ENCODE measurements around the gene DIPK1C.
A peak's percentile ranks its signal among the peaks of the same experiment; 100 is the strongest.
"Not testable (repeated sequence)": the region's sequence is repeated elsewhere in the genome, so short reads cannot be mapped to it uniquely, and the experiment has no call there.

The DIPK1C gene

GRCh38 chr18:74457043-74457724 is at the start of gene DIPK1C:
DIPK1C (minus strand) TSS chr18:74457308; CDS start chr18:74457259, 49 bp downstream.
- DNase-seq (ENCODE audit: low read depth): no peak

- DNase-seq (ENCODE audit: low read depth): no peak
These were observed 49.5 kb upstream of the DIPK1C start for GRCh38 chr18:74506448-74507084.

- no peak for DNase-seq (ENCODE audit: low read depth)
These were observed 48.7 kb upstream of the DIPK1C start for GRCh38 chr18:74505776-74506175.

DNA sequence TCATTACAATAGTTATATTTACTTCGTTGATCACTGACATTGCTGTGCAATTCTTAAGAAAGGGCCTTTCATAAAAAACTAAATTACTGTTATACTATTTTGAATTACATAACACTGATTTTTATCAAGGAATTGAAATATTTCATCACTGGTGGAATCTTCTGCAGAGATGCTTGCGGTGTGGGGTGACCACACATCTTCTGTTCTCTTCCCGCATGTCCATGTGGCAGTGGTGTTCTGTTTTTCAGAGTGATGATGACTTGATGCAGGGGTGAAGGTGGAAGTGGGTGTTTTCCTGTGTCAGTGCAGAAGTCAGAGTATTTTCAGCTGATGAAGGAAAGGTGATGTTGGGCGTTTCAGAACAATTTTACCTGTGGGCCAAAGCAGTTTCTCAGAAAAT is 46.0 kb upstream of the DIPK1C start:
- DNase-seq (ENCODE audit: low read depth): no peak

- no peak for DNase-seq (ENCODE audit: low read depth)
These were observed 44.3 kb upstream of the DIPK1C start for GRCh38 chr18:74501386-74501785.

GRCh38 chr18:74500774-74501173 is 43.7 kb upstream of the DIPK1C start:
- DNase-seq (ENCODE audit: low read depth): not testable (repeated sequence)

GRCh38 chr18:74500372-74500771 is 43.3 kb upstream of the DIPK1C start:
- no peak for DNase-seq (ENCODE audit: low read depth)

GRCh38 chr18:74499633-74500032 is 42.5 kb upstream of the DIPK1C start:
- peak; percentile 28 for DNase-seq (ENCODE audit: low read depth)

GRCh38 chr18:74498712-74499627 is 41.9 kb upstream of the DIPK1C start:
- peak; percentile 74 for DNase-seq (ENCODE audit: low read depth)

DNA sequence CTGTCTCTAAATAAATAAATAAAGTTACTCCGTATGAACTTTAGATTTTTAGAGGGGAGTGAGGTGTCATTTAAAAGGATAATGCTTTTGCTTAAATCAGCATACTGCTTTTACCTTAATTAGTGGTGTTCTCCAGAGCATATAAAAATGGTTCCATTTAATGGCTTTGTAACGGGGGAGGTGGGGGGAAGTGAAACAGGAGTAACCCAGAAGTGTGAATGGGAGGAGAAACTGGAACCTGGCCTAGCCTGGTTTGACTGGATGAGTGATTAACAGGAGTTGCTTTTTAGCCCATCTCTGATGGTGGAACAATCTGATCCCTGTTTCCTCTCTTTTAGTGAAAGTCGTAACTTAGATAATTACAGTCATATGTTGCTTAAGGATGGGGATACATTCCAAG is 40.7 kb upstream of the DIPK1C start:
- DNase-seq (ENCODE audit: low read depth): no peak

DNA sequence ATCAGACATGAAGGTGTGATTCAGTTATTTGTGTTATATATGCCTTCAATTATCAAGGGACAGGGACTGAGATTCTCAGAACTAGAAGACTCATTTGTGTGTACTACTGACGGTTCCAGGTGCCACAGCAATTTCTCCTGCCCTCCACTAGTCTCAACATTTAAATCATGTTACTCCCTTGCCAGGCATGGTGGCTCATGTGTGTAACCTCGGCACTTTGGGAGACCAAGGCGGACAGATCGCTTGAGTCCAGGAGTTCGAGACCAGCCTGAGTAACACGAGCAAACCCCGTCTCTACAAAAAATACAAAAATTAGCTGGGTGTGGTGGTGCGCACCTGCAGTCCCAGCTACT is 40.2 kb upstream of the DIPK1C start:
- no peak for DNase-seq (ENCODE audit: low read depth)

- DNase-seq (ENCODE audit: low read depth): peak; percentile 16
These were observed 39.6 kb upstream of the DIPK1C start for GRCh38 chr18:74496508-74497323.

GRCh38 chr18:74495581-74496507 is 38.7 kb upstream of the DIPK1C start, which contains the start of gene CNDP2:
CNDP2 (plus strand) TSS chr18:74496363; CDS start chr18:74499974, 3,611 bp downstream.
- peak; percentile 99 for DNase-seq (ENCODE audit: low read depth)

- no peak for DNase-seq (ENCODE audit: low read depth)
These were observed 37.4 kb upstream of the DIPK1C start for GRCh38 chr18:74494514-74494913.

GRCh38 chr18:74493689-74494088 is 36.6 kb upstream of the DIPK1C start:
- DNase-seq (ENCODE audit: low read depth): peak; percentile 46

- DNase-seq (ENCODE audit: low read depth): no peak
These were observed 35.2 kb upstream of the DIPK1C start for GRCh38 chr18:74492259-74492658.

GRCh38 chr18:74489676-74490075 is 32.6 kb upstream of the DIPK1C start:
- DNase-seq (ENCODE audit: low read depth): no peak

GRCh38 chr18:74488864-74489263 is 31.8 kb upstream of the DIPK1C start:
- no peak for DNase-seq (ENCODE audit: low read depth)

DNA sequence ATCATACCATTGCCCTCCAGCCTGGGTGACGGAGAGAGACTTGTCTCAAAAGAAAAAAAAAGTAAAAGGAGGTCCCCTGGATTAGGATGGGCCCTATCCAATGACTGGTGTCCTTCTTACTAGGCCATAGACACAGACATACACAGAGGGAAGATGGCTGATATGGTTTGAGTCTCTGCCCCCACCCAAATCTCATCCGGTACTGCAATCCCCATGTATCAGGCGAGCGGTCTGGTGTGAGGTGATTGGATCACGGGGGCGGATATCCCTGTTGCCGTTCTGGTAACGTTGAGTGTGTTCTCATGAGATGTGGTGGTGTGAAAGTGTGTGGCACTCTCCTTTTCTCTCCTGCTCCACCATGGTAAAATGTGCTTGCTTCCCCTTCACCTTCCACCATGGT is 31.2 kb upstream of the DIPK1C start:
- no peak for DNase-seq (ENCODE audit: low read depth)

- no peak for DNase-seq (ENCODE audit: low read depth)
These were observed 29.2 kb upstream of the DIPK1C start for GRCh38 chr18:74486119-74486849.

Measured in stimulated activated CD4-positive, alpha-beta T cell treated with anti-CD3 and anti-CD28 coated beads, Interleukin-2, amount 100 ng/mL, for 4 hours (primary cell).